SK-N-SH treated with all-trans-retinoic acid at 6 μM for 48 hours (cell line): Measurements from ENCODE around the gene CDH4.

Source experiments
- PPARA ChIP-seq: fragments of 250-450 bp; sonication (Bioruptor Pico); IDR thresholded peaks from 2 replicates; pipeline ENCODE4 v1.5.0; 2020; ENCODE audit warnings: mild to moderate bottlenecking, borderline replicate concordance
- RARB ChIP-seq: fragments of 250-450 bp; sonication (Bioruptor Pico); IDR thresholded peaks from 2 replicates; pipeline ENCODE4 v1.8.0; 2021; ENCODE audit warnings: mild to moderate bottlenecking, moderate library complexity
- TCF4 ChIP-seq: fragments of 250-450 bp; sonication (Bioruptor Pico); IDR thresholded peaks from 2 replicates; pipeline ENCODE4 v1.8.0; 2021; ENCODE audit warnings: mild to moderate bottlenecking, moderate library complexity, borderline replicate concordance
- TOX ChIP-seq: fragments of 250-450 bp; sonication (Bioruptor Pico); IDR thresholded peaks from 2 replicates; pipeline ENCODE4 v1.8.0; 2021; ENCODE audit warnings: mild to moderate bottlenecking, moderate library complexity, borderline replicate concordance
- TSHZ2 ChIP-seq: fragments of 250-450 bp; sonication (Bioruptor Pico); IDR thresholded peaks from 2 replicates; pipeline ENCODE4 v1.5.0; 2020; ENCODE audit warnings: mild to moderate bottlenecking, moderate library complexity
- ZNF565 ChIP-seq: fragments of 450-650 bp; formaldehyde crosslinking; conservative IDR thresholded peaks from 2 replicates; pipeline ENCODE4 v1.5.0; 2020; ENCODE audit warnings: low read depth, mild to moderate bottlenecking, moderate library complexity
- TF ChIP-seq, protein P1 (sequence below): fragments of 250-450 bp; sonication (Bioruptor Pico); IDR thresholded peaks from 2 replicates; pipeline ENCODE4 v1.8.0; 2020; ENCODE audit warnings: mild to moderate bottlenecking, moderate library complexity, borderline replicate concordance

DNA sequence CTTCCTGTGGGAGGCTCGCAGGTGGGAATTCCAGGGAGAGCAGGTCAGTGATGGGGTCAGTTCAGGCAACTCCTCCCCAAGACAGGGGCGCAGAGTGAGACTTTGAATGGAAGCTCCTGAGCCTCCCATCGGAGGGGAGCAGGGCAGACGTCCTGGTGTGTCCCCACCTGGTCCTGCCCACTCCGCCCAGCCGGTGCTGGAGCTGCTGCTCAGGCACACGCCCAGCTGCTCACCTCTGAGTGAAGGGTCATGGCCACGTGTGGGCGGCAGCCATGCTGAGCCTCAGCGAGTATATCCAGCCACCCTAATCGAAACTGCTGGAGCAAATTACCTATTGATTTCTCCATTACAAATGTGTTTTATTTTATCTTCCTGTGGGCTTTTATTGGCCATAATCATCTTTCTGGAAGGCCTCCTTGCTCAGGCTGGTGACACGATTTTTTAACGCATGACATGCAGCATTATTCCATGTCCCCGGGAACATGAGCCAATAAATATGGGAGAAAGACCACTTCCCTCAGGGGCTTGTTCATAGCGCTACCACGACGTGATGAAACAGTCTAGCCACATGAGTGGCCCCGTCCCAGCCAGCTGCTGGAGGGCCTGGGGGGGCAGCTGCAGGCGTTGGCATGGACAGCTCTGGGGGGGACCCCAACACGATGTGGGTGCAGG is 665.5 kb downstream of the CDH4 start:
- no peak for TF ChIP-seq TOX (CRISPR knock-in tag)
- TF ChIP-seq RARB (CRISPR knock-in tag) = no peak
- TF ChIP-seq, protein P1, sequence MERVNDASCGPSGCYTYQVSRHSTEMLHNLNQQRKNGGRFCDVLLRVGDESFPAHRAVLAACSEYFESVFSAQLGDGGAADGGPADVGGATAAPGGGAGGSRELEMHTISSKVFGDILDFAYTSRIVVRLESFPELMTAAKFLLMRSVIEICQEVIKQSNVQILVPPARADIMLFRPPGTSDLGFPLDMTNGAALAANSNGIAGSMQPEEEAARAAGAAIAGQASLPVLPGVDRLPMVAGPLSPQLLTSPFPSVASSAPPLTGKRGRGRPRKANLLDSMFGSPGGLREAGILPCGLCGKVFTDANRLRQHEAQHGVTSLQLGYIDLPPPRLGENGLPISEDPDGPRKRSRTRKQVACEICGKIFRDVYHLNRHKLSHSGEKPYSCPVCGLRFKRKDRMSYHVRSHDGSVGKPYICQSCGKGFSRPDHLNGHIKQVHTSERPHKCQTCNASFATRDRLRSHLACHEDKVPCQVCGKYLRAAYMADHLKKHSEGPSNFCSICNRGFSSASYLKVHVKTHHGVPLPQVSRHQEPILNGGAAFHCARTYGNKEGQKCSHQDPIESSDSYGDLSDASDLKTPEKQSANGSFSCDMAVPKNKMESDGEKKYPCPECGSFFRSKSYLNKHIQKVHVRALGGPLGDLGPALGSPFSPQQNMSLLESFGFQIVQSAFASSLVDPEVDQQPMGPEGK = no peak
- no peak for TF ChIP-seq ZNF565 (CRISPR knock-in tag)
- TF ChIP-seq TSHZ2 (CRISPR knock-in tag) = no peak
- no peak for TF ChIP-seq TCF4 (CRISPR knock-in tag)
- no peak for TF ChIP-seq PPARA
